Tibial nerve (tissue), 4 donors: ENCODE data around the gene RRN3. TPM values are rescaled to one million over a fixed set of nuclear protein-coding genes. Genes with fewer than 3 reads are reported as not detected.
"Not testable (repeated sequence)": the region's sequence is repeated elsewhere in the genome, so short reads cannot be mapped to it uniquely, and the experiment has no call there.

ENCODE experiments used
- DNase-seq, 2 donors: peaks; one replicate each; pipeline ENCODE4 v3.0.0-alpha.2; 2019; ENCODE audit warnings: low spot score in 2 of 2
- H3K27ac ChIP-seq, 4 donors: fragments of 200-600 bp; sonication (generic) in 3 of 4; one replicate each; pipeline ENCODE4 v1.5.1; 2017 to 2019; ENCODE audit warnings: mild to moderate bottlenecking in 1 of 4
- H3K27me3 ChIP-seq, 2 donors: fragments of 200-600 bp; sonication (generic) in 1 of 2; one replicate each; pipeline versions ENCODE4 v1.5.1 to v1.6.0; 2017 to 2019
- H3K36me3 ChIP-seq, 3 donors: fragments of 200-600 bp; sonication (generic); one replicate each; pipeline ENCODE4 v1.5.1; 2018 to 2019
- H3K4me1 ChIP-seq, 4 donors: fragments of 200-600 bp; sonication (generic) in 3 of 4; one replicate each; pipeline ENCODE4 v1.5.1; 2017 to 2019
- H3K4me3 ChIP-seq, 4 donors: fragments of 200-600 bp; sonication (generic) in 3 of 4; one replicate each; pipeline ENCODE4 v1.5.1; 2017 to 2019; ENCODE audit warnings: mild to moderate bottlenecking in 1 of 4, moderate library complexity in 1 of 4
- H3K9me3 ChIP-seq, 4 donors: fragments of 200-600 bp; sonication (generic) in 3 of 4; one replicate each; pipeline ENCODE4 v1.5.1; 2017 to 2019
- CTCF ChIP-seq, 5 experiments: fragments of 200-600 bp in 3 of 5; fragments of 450-650 bp in 2 of 5; sonication (generic) in 3 of 5; IDR thresholded peaks; one replicate each; pipeline ENCODE4 v1.5.1; 2016 to 2019; ENCODE audit warnings: antibody characterized with exemption in 5 of 5, mild to moderate bottlenecking in 3 of 5, moderate library complexity in 2 of 5
- EP300 ChIP-seq, 2 donors: sonication (generic); formaldehyde crosslinking; IDR thresholded peaks; one replicate each; pipeline ENCODE4 v1.6.1; 2017; ENCODE audit warnings: antibody characterized with exemption in 2 of 2, mild to moderate bottlenecking in 1 of 2
- WGBS, 2 donors: methylation state at CpG; one replicate each; pipeline ENCODE4 v1.1.5; 2018; 5-methylcytosine and 5-hydroxymethylcytosine counted together
- total RNA-seq, 4 donors: library from RNA; depleted of rRNA; stranded (reverse); fragments of >200 nt; gene quantifications; one replicate each; pipeline ENCODE4 v1.1.0, GENCODE V29; 2016

RRN3 gene
- total RNA-seq, 4 donors from 2014 or later, result 25.5 to 39.6 (median 36.0) TPM

- H3K4me3 ChIP-seq, H3K27me3 ChIP-seq, DNase-seq, H3K9me3 ChIP-seq: not testable (repeated sequence)
- peak overlapping the region in 3 of 4 donors; percentile 50 to 77 (median 71) for H3K27ac ChIP-seq
- peaks cover 0 to 47% (median 2%) of the 10 kb centered on the region in 4 donors for H3K4me1 ChIP-seq
- 67 to 71% methylated on average over 14 of the region's 14 CpGs for WGBS, 2 donors
- H3K36me3 ChIP-seq, result peaks cover 0 to 64% (median 0%) of the 10 kb centered on the region in 3 donors
These were observed 68.7 kb downstream of the RRN3 start for GRCh38 chr16:15025234-15025951.

- Histone ChIP-seq H3K36me3 (peaks cover 0 to 64% (median 0%) of the 10 kb centered on the region in 3 donors), H3K27ac (peak overlapping the region in 3 of 4 donors; percentile 50 to 77 (median 71)), H3K4me1 (peaks cover 0 to 46% (median 2%) of the 10 kb centered on the region in 4 donors)
- not testable (repeated sequence) for DNase-seq, H3K9me3 ChIP-seq, H3K4me3 ChIP-seq, H3K27me3 ChIP-seq
- WGBS, 2 donors, result 61 to 78% methylated on average over 1 of the region's 1 CpG
These were observed 69.2 kb downstream of the RRN3 start for GRCh38 chr16:15024858-15025199.

GRCh38 chr16:15023381-15024077, 70.5 kb downstream of the RRN3 start:
- not testable (repeated sequence) for H3K27me3 ChIP-seq, H3K4me3 ChIP-seq, H3K9me3 ChIP-seq, DNase-seq
- peaks cover 0 to 63% (median 0%) of the 10 kb centered on the region in 3 donors for H3K36me3 ChIP-seq
- H3K27ac ChIP-seq, result peak overlapping the region in 2 of 4 donors; percentile 4 to 77
- 79 to 84% methylated on average over 13 of the region's 13 CpGs for WGBS, 2 donors
- peaks cover 0 to 39% (median 2%) of the 10 kb centered on the region in 4 donors for H3K4me1 ChIP-seq

GRCh38 chr16:15022194-15022593, 71.9 kb downstream of the RRN3 start:
- H3K27ac ChIP-seq, DNase-seq, H3K9me3 ChIP-seq, H3K4me3 ChIP-seq, H3K27me3 ChIP-seq: not testable (repeated sequence)
- Histone ChIP-seq H3K36me3 (peaks cover 0 to 59% (median 0%) of the 10 kb centered on the region in 3 donors), H3K4me1 (peaks cover 0 to 41% (median 2%) of the 10 kb centered on the region in 4 donors)
- peak in 3 of 5 experiments; percentile 10 to 49 (median 21) for TF ChIP-seq CTCF (IDR thresholded peaks at IDR 0.05)
- WGBS, 2 donors, result 31 to 35% methylated on average over 4 of the region's 4 CpGs

GRCh38 chr16:15021429-15021828, 72.6 kb downstream of the RRN3 start:
- not testable (repeated sequence) for H3K27ac ChIP-seq, H3K4me3 ChIP-seq, H3K9me3 ChIP-seq, DNase-seq, H3K27me3 ChIP-seq
- Histone ChIP-seq H3K4me1 (peaks cover 0 to 49% (median 7%) of the 10 kb centered on the region in 4 donors), H3K36me3 (peaks cover 0 to 58% (median 0%) of the 10 kb centered on the region in 3 donors)
- 63 to 72% methylated on average over 7 of the region's 7 CpGs for WGBS, 2 donors

- peak in 1 of 2 donors; percentile 68 for DNase-seq
- not testable (repeated sequence) for H3K4me3 ChIP-seq, H3K9me3 ChIP-seq, H3K27me3 ChIP-seq
- peak in 1 of 2 donors; percentile 47 for TF ChIP-seq EP300 (IDR thresholded peaks at IDR 0.05)
- Histone ChIP-seq H3K27ac (peak overlapping the region in 3 of 4 donors; percentile 17 to 56 (median 53)), H3K36me3 (peaks cover 0 to 45% (median 4%) of the 10 kb centered on the region in 3 donors), H3K4me1 (peaks cover 0 to 42% (median 15%) of the 10 kb centered on the region in 4 donors)
- 22 to 29% methylated on average over 4 of the region's 4 CpGs for WGBS, 2 donors
These were observed 77.0 kb downstream of the RRN3 start for GRCh38 chr16:15016951-15017580.

GRCh38 chr16:15016354-15016753, 77.7 kb downstream of the RRN3 start:
- 78% methylated on average over 4 of the region's 4 CpGs for WGBS, 2 donors
- peak in 1 of 2 donors; percentile 35 for DNase-seq
- Histone ChIP-seq H3K27ac (peak overlapping the region in 3 of 4 donors; percentile 17 to 56 (median 53)), H3K4me1 (peaks cover 0 to 38% (median 15%) of the 10 kb centered on the region in 4 donors), H3K36me3 (peaks cover 0 to 48% (median 4%) of the 10 kb centered on the region in 3 donors)
- not testable (repeated sequence) for H3K27me3 ChIP-seq, H3K4me3 ChIP-seq, H3K9me3 ChIP-seq

GRCh38 chr16:15015671-15016070, 78.4 kb downstream of the RRN3 start:
- WGBS, 2 donors, result 97% methylated on average over 3 of the region's 3 CpGs
- not testable (repeated sequence) for H3K4me3 ChIP-seq, DNase-seq, H3K9me3 ChIP-seq, H3K27me3 ChIP-seq
- Histone ChIP-seq H3K27ac (peak overlapping the region in 1 of 4 donors; percentile 38), H3K4me1 (peaks cover 0 to 36% (median 15%) of the 10 kb centered on the region in 4 donors), H3K36me3 (peaks cover 0 to 51% (median 4%) of the 10 kb centered on the region in 3 donors)

- H3K27me3 ChIP-seq, DNase-seq, H3K4me3 ChIP-seq, H3K27ac ChIP-seq, H3K9me3 ChIP-seq: not testable (repeated sequence)
- WGBS, 2 donors, result 95% methylated on average over 10 of the region's 10 CpGs
- Histone ChIP-seq H3K36me3 (peaks cover 0 to 40% (median 8%) of the 10 kb centered on the region in 3 donors), H3K4me1 (peaks cover 0 to 36% (median 15%) of the 10 kb centered on the region in 4 donors)
These were observed 81.1 kb downstream of the RRN3 start for GRCh38 chr16:15012941-15013340.
